Neural crest cell (in vitro differentiated cells): ENCODE measurements around the gene DGKD. TPM values are rescaled to one million over a fixed set of nuclear protein-coding genes. Genes with fewer than 3 reads are reported as not detected.
"Not testable (repeated sequence)": the region's sequence is repeated elsewhere in the genome, so short reads cannot be mapped to it uniquely, and the experiment has no call there.

Source experiments
- DNase-seq: peaks from one replicate; pipeline ENCODE4 v3.0.0; 2021; ENCODE audit warnings: low read depth, mixed read lengths, low spot score
- H3K27ac Mint-ChIP-seq: one replicate; pipeline ENCODE4 v1.8.0; 2021; ENCODE audit warnings: mild to moderate bottlenecking, mixed read lengths; ENCODE audit not compliant: unreplicated experiment
- H3K27me3 Mint-ChIP-seq: 2 replicates; pipeline ENCODE4 v1.8.0; 2021; ENCODE audit warnings: low read depth, mild to moderate bottlenecking, mixed read lengths
- H3K36me3 Mint-ChIP-seq: 2 replicates; pipeline ENCODE4 v1.8.0; 2021; ENCODE audit warnings: low read depth, mild to moderate bottlenecking, mixed read lengths
- H3K4me1 Mint-ChIP-seq: 2 replicates; pipeline ENCODE4 v1.8.0; 2021; ENCODE audit warnings: mixed read lengths
- H3K4me3 Mint-ChIP-seq: one replicate; pipeline ENCODE4 v1.8.0; 2021; ENCODE audit warnings: mild to moderate bottlenecking, mixed read lengths
- H3K9me3 Mint-ChIP-seq: 2 replicates; pipeline ENCODE4 v1.8.0; 2021; ENCODE audit warnings: mixed read lengths
- total RNA-seq: library from RNA; stranded (reverse); gene quantifications from 2 replicates; pipeline ENCODE4 v1.2.1, GENCODE V29; 2021
- TF ChIP-seq, protein P1 (sequence below): fragments of 200-600 bp; sonication (generic); conservative IDR thresholded peaks from 2 replicates; pipeline ENCODE4 v1.5.0; 2021; ENCODE audit warnings: antibody characterized with exemption, mild to moderate bottlenecking

Gene DGKD
- total RNA-seq, 1 donor from 2014 or later = 48.7 TPM

DNA sequence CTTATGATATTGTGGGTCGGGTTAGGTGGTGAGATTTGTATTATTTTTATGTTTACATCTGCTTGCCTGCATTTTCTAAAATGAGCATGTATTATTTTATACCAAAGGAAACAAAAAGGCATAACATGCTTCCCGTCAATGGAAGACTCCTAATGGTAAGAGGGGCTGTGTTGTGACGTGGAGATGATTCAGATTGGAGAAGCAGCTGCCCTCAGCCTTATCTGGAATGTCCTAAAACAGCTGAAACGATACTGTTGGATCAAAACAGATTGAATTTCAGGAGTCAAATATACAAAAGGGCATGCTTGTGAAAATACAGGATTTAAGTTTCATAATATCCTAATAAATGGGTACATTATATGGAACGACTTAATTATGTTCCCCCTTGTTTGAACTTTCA is 19.0 kb downstream of the DGKD start:
- no peak overlapping the region for H3K27ac Mint-ChIP-seq
- TF ChIP-seq, protein P1, sequence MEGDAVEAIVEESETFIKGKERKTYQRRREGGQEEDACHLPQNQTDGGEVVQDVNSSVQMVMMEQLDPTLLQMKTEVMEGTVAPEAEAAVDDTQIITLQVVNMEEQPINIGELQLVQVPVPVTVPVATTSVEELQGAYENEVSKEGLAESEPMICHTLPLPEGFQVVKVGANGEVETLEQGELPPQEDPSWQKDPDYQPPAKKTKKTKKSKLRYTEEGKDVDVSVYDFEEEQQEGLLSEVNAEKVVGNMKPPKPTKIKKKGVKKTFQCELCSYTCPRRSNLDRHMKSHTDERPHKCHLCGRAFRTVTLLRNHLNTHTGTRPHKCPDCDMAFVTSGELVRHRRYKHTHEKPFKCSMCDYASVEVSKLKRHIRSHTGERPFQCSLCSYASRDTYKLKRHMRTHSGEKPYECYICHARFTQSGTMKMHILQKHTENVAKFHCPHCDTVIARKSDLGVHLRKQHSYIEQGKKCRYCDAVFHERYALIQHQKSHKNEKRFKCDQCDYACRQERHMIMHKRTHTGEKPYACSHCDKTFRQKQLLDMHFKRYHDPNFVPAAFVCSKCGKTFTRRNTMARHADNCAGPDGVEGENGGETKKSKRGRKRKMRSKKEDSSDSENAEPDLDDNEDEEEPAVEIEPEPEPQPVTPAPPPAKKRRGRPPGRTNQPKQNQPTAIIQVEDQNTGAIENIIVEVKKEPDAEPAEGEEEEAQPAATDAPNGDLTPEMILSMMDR = no peak
- no peak for DNase-seq
- no peak overlapping the region for H3K4me3 Mint-ChIP-seq
- H3K9me3 Mint-ChIP-seq = no peaks in the 10 kb centered on the region
- H3K27me3 Mint-ChIP-seq = no peaks in the 10 kb centered on the region
- H3K36me3 Mint-ChIP-seq = peaks cover 8% of the 10 kb centered on the region
- H3K4me1 Mint-ChIP-seq = peaks cover 21% of the 10 kb centered on the region

DNA sequence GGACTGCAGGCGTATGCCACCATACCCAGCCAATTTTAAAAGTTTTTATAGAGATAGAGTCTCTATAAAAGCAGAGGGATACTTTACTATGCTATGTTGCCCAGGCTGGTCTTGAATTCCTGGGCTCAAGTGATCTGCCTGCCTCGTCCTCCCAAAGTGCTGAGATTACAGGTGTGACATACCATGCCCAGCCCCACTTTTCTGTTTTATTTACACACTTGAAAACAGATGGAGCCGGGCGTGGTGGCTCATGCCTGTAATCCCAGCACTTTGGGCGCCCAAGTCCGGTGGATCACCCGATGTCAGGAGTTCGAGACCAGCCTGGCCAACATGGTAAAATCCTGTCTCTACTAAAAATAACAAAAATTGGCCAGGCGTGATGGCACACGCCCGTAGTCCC is 20.5 kb downstream of the DGKD start:
- DNase-seq, H3K9me3 Mint-ChIP-seq, H3K4me3 Mint-ChIP-seq, H3K27me3 Mint-ChIP-seq, H3K36me3 Mint-ChIP-seq, H3K27ac Mint-ChIP-seq: not testable (repeated sequence)
- H3K4me1 Mint-ChIP-seq = peaks cover 12% of the 10 kb centered on the region

DNA sequence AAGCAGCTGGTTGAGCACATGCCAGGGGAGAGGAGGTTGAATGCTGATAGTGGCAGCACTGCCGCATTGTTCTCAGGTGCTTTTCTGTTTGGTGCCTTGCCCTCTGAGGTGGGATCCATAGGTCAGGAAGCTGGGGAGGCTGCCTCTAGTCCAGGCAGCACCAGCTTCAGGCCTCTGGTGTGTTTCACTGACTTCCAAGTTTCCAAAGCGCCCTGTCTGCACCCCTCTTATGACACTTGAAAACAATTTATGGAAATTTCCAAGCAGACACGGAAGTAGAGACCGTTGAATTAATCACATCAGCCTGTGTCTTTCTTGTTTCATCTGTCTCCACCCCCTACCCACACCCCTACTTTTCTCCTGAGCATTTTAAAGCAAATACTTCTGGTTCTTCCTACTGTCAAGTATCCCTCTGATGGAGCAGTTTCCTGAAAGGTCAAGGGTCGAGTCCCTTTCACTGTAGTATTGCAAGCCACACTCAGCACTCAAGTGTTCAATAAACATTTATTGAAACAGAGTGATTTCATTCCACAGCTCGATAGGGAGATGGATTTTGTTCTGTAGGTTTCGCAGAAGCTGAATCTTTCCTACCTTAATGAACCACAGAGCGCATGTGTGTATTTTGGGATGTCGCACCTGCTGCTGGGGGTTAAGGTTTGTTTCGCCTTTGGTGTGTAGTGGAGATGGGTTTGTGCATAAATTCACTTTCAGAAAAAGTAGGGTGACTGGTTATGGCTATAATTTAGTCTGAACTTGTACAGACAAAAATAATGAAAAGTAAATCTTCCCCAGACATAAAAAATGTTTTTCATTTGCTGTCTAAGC is 21.4 kb downstream of the DGKD start:
- Mint-ChIP-seq H3K4me3 (no peak overlapping the region), H3K36me3 (peaks cover 5% of the 10 kb centered on the region), H3K27ac (peak overlapping the region; percentile 60), H3K9me3 (no peaks in the 10 kb centered on the region), H3K27me3 (no peaks in the 10 kb centered on the region), H3K4me1 (peaks cover 12% of the 10 kb centered on the region)
- no peak for DNase-seq
- TF ChIP-seq, protein P1 = no peak

DNA sequence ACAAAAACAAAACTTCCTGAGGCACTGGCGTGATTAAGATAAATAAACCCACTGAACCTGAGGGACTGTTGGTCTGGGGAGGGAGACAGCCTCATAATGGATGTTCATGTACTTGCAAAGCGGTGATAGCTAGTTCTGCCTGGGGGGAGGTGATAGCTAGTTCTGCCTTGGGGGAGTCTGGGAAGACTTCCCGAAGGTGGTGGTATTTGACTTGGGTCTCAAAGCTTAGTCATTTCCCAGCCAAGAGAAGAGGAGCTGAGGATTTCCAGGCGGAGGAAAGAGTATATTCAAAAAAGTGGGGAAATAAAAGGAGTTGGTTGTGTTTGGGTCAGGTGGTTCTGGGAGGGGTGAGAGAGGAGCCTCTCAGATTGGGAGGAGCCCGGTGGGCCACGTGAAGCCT is 24.7 kb downstream of the DGKD start:
- Mint-ChIP-seq H3K9me3 (no peaks in the 10 kb centered on the region), H3K27me3 (no peaks in the 10 kb centered on the region), H3K4me1 (peaks cover 16% of the 10 kb centered on the region), H3K27ac (no peak overlapping the region), H3K4me3 (no peak overlapping the region), H3K36me3 (peaks cover 3% of the 10 kb centered on the region)
- no peak for DNase-seq
- TF ChIP-seq, protein P1 = no peak

DNA sequence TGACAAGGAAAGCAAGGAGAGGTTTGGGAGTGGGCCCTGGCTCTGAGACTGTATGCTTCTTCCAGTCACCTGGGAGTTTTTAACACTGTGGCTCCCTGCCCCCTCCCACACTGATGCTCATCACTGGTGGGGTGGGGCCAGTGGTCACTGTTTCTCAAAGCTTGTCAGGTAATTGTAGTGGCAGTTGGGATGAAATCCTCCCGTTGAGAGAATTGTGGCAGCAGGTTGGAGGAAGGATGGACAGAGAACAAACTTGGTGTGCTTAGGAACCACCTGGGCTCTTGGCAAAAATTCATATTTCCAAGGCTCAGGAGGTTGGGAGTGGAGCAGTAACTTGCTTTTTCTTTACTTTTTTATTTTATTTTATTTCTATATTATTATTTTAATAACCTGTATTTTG is 25.1 kb downstream of the DGKD start:
- Mint-ChIP-seq H3K9me3 (no peaks in the 10 kb centered on the region), H3K27ac (no peak overlapping the region), H3K27me3 (no peaks in the 10 kb centered on the region), H3K4me3 (no peak overlapping the region), H3K4me1 (peaks cover 20% of the 10 kb centered on the region), H3K36me3 (peaks cover 3% of the 10 kb centered on the region)
- no peak for DNase-seq
- TF ChIP-seq, protein P1 = no peak

DNA sequence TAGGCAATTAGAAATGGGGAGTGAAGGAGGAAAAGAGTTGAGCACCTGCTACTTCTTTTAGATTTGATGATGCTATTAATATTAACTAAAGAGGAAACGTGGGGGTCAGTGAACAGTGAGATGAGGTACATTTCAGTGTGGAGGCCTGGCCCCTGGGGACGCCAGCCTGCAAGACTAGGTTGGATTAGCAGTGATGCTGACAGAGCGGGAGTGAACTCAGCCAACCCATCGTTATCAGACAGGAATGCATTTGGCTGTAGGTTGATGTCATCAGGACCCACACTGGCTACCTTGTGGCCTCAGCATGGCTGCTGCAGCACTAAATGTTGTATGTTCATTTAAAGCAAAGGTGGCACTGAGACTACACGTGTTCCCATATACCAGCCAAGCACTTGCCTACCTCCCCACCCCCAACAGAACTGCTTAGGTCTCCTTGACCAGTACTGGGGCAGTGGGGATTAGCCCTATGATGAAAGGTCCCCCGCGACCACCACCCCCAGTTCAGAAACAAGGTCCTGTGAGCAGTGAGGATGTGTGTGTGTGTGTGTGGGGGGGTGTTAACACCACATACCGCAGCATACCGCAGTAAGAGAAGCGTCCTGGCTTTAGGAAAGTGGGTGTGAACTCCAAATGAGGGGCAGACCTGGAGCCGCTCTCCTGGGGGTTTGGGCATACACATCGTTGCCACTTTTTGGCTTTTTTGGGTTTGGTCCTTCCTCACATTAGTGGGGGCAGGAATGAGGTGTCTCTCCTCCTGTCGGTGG is 26.0 kb downstream of the DGKD start:
- H3K27ac Mint-ChIP-seq = no peak overlapping the region
- H3K4me1 Mint-ChIP-seq = peaks cover 26% of the 10 kb centered on the region
- no peaks in the 10 kb centered on the region for H3K9me3 Mint-ChIP-seq
- no peak overlapping the region for H3K4me3 Mint-ChIP-seq
- H3K27me3 Mint-ChIP-seq = no peaks in the 10 kb centered on the region
- H3K36me3 Mint-ChIP-seq = peaks cover 3% of the 10 kb centered on the region
- no peak for DNase-seq
- TF ChIP-seq, protein P1 = no peak
